H9 (cell line): ENCODE results near the gene MTHFD2. TPM values are rescaled to one million over a fixed set of nuclear protein-coding genes. Genes with fewer than 3 reads are reported as not detected.

ENCODE experiments used
- DNase-seq: peaks from one replicate; pipeline ENCODE4 v3.0.0-alpha.2; 2017
- H2AFZ ChIP-seq: one replicate; pipeline ENCODE4 v1.6.1; 2013; ENCODE audit warnings: mild to moderate bottlenecking, low read length, control low read depth, moderate library complexity
- H2AK5ac ChIP-seq: 2 replicates; pipeline ENCODE4 v1.6.1; 2013; ENCODE audit warnings: low read length, control low read depth, mixed read lengths; ENCODE audit not compliant: insufficient read length
- H2BK120ac ChIP-seq: one replicate; pipeline ENCODE4 v1.6.1; 2013; ENCODE audit warnings: low read depth, mild to moderate bottlenecking, low read length, control low read depth, inconsistent platforms; ENCODE audit not compliant: poor library complexity, severe bottlenecking
- H2BK12ac ChIP-seq: 2 replicates; pipeline ENCODE4 v1.6.1; 2013; ENCODE audit warnings: low read length, control low read depth, mixed read lengths, low read depth; ENCODE audit not compliant: insufficient read length
- H2BK15ac ChIP-seq: 2 replicates; pipeline ENCODE4 v1.6.1; 2013; ENCODE audit warnings: low read depth, low read length, control low read depth
- H2BK20ac ChIP-seq: one replicate; pipeline ENCODE4 v1.6.1; 2013; ENCODE audit warnings: low read depth, mild to moderate bottlenecking, low read length, control low read depth, inconsistent platforms; ENCODE audit not compliant: poor library complexity, severe bottlenecking
- H2BK5ac ChIP-seq: 2 replicates; pipeline ENCODE4 v1.6.1; 2013; ENCODE audit warnings: low read length, control low read depth, mixed read lengths; ENCODE audit not compliant: insufficient read length
- H3K14ac ChIP-seq: 2 replicates; pipeline ENCODE4 v1.6.1; 2013; ENCODE audit warnings: low read length, control low read depth; ENCODE audit not compliant: insufficient read depth
- H3K18ac ChIP-seq: 2 replicates; pipeline ENCODE4 v1.6.1; 2013; ENCODE audit warnings: low read depth, mild to moderate bottlenecking, mixed read lengths, low read length, control low read depth; ENCODE audit not compliant: insufficient read length
- H3K23ac ChIP-seq: 2 replicates; pipeline ENCODE4 v1.6.1; 2013; ENCODE audit warnings: low read length, control low read depth, mixed read lengths, low read depth; ENCODE audit not compliant: insufficient read length
- H3K23me2 ChIP-seq: 2 replicates; pipeline ENCODE4 v1.6.1; 2013; ENCODE audit warnings: low read depth, mild to moderate bottlenecking, mixed read lengths, low read length, control low read depth; ENCODE audit not compliant: insufficient read length, poor library complexity, severe bottlenecking
- H3K27ac ChIP-seq: 2 replicates; pipeline ENCODE4 v1.5.1; 2013; ENCODE audit warnings: low read length, control low read depth, mixed read lengths, low read depth; ENCODE audit not compliant: insufficient read length
- H3K27me3 ChIP-seq: 2 replicates; pipeline ENCODE4 v1.6.1; 2013; ENCODE audit warnings: low read length, control low read depth, inconsistent platforms; ENCODE audit not compliant: insufficient read depth
- H3K4ac ChIP-seq: 2 replicates; pipeline ENCODE4 v1.6.1; 2013; ENCODE audit warnings: low read depth, mild to moderate bottlenecking, control low read depth, inconsistent platforms, low read length, moderate library complexity
- H3K4me1 ChIP-seq: 2 replicates; pipeline ENCODE4 v1.6.1; 2013; ENCODE audit warnings: low read length, control low read depth, inconsistent platforms; ENCODE audit not compliant: insufficient read depth
- H3K4me2 ChIP-seq: 2 replicates; pipeline ENCODE4 v1.6.1; 2013; ENCODE audit warnings: low read length, control low read depth, mixed read lengths; ENCODE audit not compliant: insufficient read length, insufficient read depth
- H3K56ac ChIP-seq: 2 replicates; pipeline ENCODE4 v1.6.1; 2013; ENCODE audit warnings: low read depth, mild to moderate bottlenecking, mixed read lengths, low read length, control low read depth; ENCODE audit not compliant: insufficient read length
- H3K79me1 ChIP-seq: 2 replicates; pipeline ENCODE4 v1.6.1; 2013; ENCODE audit warnings: low read depth, mild to moderate bottlenecking, moderate library complexity, low read length, control low read depth, inconsistent platforms; ENCODE audit not compliant: insufficient read depth, poor library complexity, severe bottlenecking
- H3K79me2 ChIP-seq: 2 replicates; pipeline ENCODE4 v1.6.1; 2013; ENCODE audit warnings: low read length, control low read depth, inconsistent platforms; ENCODE audit not compliant: insufficient read depth
- H3K9ac ChIP-seq: 2 replicates; pipeline ENCODE4 v1.6.1; 2013; ENCODE audit warnings: low read length, control low read depth, mixed read lengths; ENCODE audit not compliant: insufficient read length; ENCODE audit errors: extremely low read depth
- H3K9me3 ChIP-seq: one replicate; pipeline ENCODE4 v1.6.1; 2013; ENCODE audit warnings: low read depth, low read length, inconsistent platforms; ENCODE audit not compliant: control insufficient read depth
- H3T11ph ChIP-seq: one replicate; pipeline ENCODE4 v1.6.1; 2013; ENCODE audit warnings: mild to moderate bottlenecking, low read length, control low read depth, inconsistent platforms
- H4K20me1 ChIP-seq: one replicate; pipeline ENCODE4 v1.6.1; 2013; ENCODE audit not compliant: control insufficient read depth, insufficient read length, insufficient read depth
- H4K5ac ChIP-seq: 2 replicates; pipeline ENCODE4 v1.6.1; 2013; ENCODE audit warnings: low read depth, mild to moderate bottlenecking, mixed read lengths, low read length, control low read depth; ENCODE audit not compliant: insufficient read length
- H4K8ac ChIP-seq: replicated peaks from 2 replicates; pipeline ENCODE4 v1.6.1; 2013; ENCODE audit warnings: low read length, control low read depth, mixed read lengths, low read depth; ENCODE audit not compliant: insufficient read length
- H4K91ac ChIP-seq: 2 replicates; pipeline ENCODE4 v1.6.1; 2013; ENCODE audit warnings: low read depth, mild to moderate bottlenecking, moderate library complexity, mixed read lengths, low read length, control low read depth; ENCODE audit not compliant: insufficient read length
- H3K27ac Mint-ChIP-seq, 3 experiments: 2 replicates in 2 of 3; 3 replicates in 1 of 3; pipeline ENCODE4 v1.8.0; 2020 to 2021; ENCODE audit warnings: mixed read lengths in 3 of 3, mild to moderate bottlenecking in 1 of 3, moderate library complexity in 1 of 3
- H3K27me3 Mint-ChIP-seq: 2 replicates; pipeline ENCODE4 v1.8.0; 2021; ENCODE audit warnings: low read depth, mild to moderate bottlenecking, moderate library complexity, mixed read lengths
- H3K36me3 Mint-ChIP-seq, 3 experiments: 2 replicates in 2 of 3; 3 replicates in 1 of 3; pipeline ENCODE4 v1.8.0; 2020 to 2021; ENCODE audit warnings: low read depth in 3 of 3, mixed read lengths in 3 of 3; ENCODE audit not compliant: insufficient read depth in 1 of 3
- H3K4me1 Mint-ChIP-seq, 2 experiments: 2 replicates each; pipeline ENCODE4 v1.8.0; 2020; ENCODE audit warnings: mixed read lengths in 2 of 2
- H3K4me3 Mint-ChIP-seq, 2 experiments: 2 replicates in 1 of 2; 3 replicates in 1 of 2; pipeline ENCODE4 v1.8.0; 2020 to 2021; ENCODE audit warnings: mild to moderate bottlenecking in 2 of 2, mixed read lengths in 2 of 2, moderate library complexity in 1 of 2
- H3K9me3 Mint-ChIP-seq, 2 experiments: 2 replicates in 1 of 2; 3 replicates in 1 of 2; pipeline ENCODE4 v1.8.0; 2020; ENCODE audit warnings: mild to moderate bottlenecking in 2 of 2, mixed read lengths in 2 of 2, moderate library complexity in 1 of 2
- CTCF ChIP-seq: fragments of 200-600 bp; sonication (generic); conservative IDR thresholded peaks from 3 replicates; pipeline ENCODE4 v1.8.0; 2021; ENCODE audit warnings: antibody characterized with exemption, mild to moderate bottlenecking
- WGBS: extraction: QIAGEN DNeasy Blood & Tissue Kit; methylation state at CpG from one replicate; pipeline ENCODE4 v1.1.7; 2013; ENCODE audit warnings: missing lambda C conversion rate, low lambda C conversion rate, mixed read lengths; ENCODE audit not compliant: insufficient read length; ENCODE audit errors: extremely low coverage; 5-methylcytosine and 5-hydroxymethylcytosine counted together
- total RNA-seq: library from RNA; stranded (reverse); gene quantifications from 2 replicates; pipeline ENCODE4 v1.2.1, GENCODE V29; 2021

The MTHFD2 gene
- total RNA-seq, 1 experiment from 2014 or later: 201 TPM

DNA sequence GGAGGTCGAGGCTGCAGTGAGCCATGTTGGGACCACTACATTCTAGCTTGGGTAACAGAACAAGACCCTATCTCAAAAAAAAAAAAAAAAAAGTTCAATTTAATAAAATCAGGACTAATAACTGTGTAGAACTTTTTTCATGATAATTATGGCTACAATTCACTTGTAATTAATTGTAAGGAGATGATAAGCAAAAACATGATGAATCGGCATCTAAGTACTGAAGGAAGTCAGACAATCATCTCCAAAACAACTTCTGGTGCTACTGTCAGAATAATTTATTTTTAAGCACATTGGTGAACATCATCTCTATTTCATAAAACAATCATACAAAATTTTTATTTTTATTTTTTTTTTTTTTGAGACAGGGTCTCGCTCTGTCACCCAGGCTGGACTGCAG lies 9.7 kb upstream of the MTHFD2 start:
- Mint-ChIP-seq H3K9me3 (no peaks in the 10 kb centered on the region), H3K4me3 (no peak overlapping the region), H3K4me1 (peaks cover 29% of the 10 kb centered on the region in 2 experiments), H3K27ac (no peak overlapping the region), H3K27me3 (no peaks in the 10 kb centered on the region), H3K36me3 (no peaks in the 10 kb centered on the region)
- TF ChIP-seq CTCF: no peak
- DNase-seq: no peak
- Histone ChIP-seq H2BK20ac (no peak overlapping the region), H4K8ac (no peak overlapping the region), H3K79me2 (no peaks in the 10 kb centered on the region), H3T11ph (no peak overlapping the region), H3K4ac (no peak overlapping the region), H2BK12ac (no peak overlapping the region), H3K27me3 (no peaks in the 10 kb centered on the region), H3K27ac (no peak overlapping the region), H3K56ac (no peak overlapping the region), H4K20me1 (no peaks in the 10 kb centered on the region), H2BK15ac (no peak overlapping the region), H3K79me1 (no peaks in the 10 kb centered on the region), H3K9ac (no peak overlapping the region), H4K5ac (no peak overlapping the region), H3K23ac (no peak overlapping the region), H3K4me2 (no peak overlapping the region), H2AFZ (no peak overlapping the region), H3K9me3 (no peaks in the 10 kb centered on the region), H2BK120ac (no peak overlapping the region), H3K14ac (no peak overlapping the region), H3K18ac (peak overlapping the region; percentile 78), H2BK5ac (no peak overlapping the region), H3K23me2 (no peaks in the 10 kb centered on the region), H4K91ac (no peak overlapping the region), H2AK5ac (no peak overlapping the region), H3K4me1 (peaks cover 10% of the 10 kb centered on the region; the same call in 1 of the 2 replicates)
- no CpG with 5 or more reads among the region's 3 CpGs for WGBS
